K562 (cell line): Measurements from ENCODE around the gene SLC6A16. TPM values are rescaled to one million over a fixed set of nuclear protein-coding genes. Genes with fewer than 3 reads are reported as not detected.

Source experiments
- CREB1 ChIP-seq, 2 experiments: sonication (generic) in 1 of 2; formaldehyde crosslinking in 1 of 2; IDR thresholded peaks; 2 replicates each; pipeline versions ENCODE4 v1.6.1 to v1.8.0; 2012 to 2022; ENCODE audit warnings: inconsistent platforms in 1 of 2, mild to moderate bottlenecking in 1 of 2, missing genetic modification reagents in 1 of 2, moderate library complexity in 1 of 2
- CUX1 ChIP-seq: fragments of 200-800 bp; sonication (Bioruptor generic); IDR thresholded peaks from 2 replicates; pipeline ENCODE4 v1.6.1; 2016; ENCODE audit warnings: missing genetic modification characterization, missing compliant biosample characterization
- ELK1 ChIP-seq: sonication (generic); formaldehyde crosslinking; IDR thresholded peaks from 2 replicates; pipeline ENCODE4 v1.8.1; 2022; ENCODE audit warnings: missing genetic modification reagents
- GABPB2 ChIP-seq: fragments of 250-450 bp; sonication (Bioruptor Pico); conservative IDR thresholded peaks from 2 replicates; pipeline ENCODE4 v1.5.1; 2021; ENCODE audit warnings: mild to moderate bottlenecking
- KAT8 ChIP-seq: fragments of 450-650 bp; IDR thresholded peaks from 2 replicates; pipeline ENCODE4 v1.6.1; 2016; ENCODE audit warnings: low read depth, mild to moderate bottlenecking
- MTA1 ChIP-seq: fragments of 450-650 bp; IDR thresholded peaks from 2 replicates; pipeline ENCODE4 v1.6.1; 2017; ENCODE audit warnings: borderline replicate concordance
- NBN ChIP-seq: fragments of 450-650 bp; IDR thresholded peaks from 2 replicates; pipeline ENCODE4 v1.6.1; 2016; ENCODE audit warnings: low read depth, mild to moderate bottlenecking
- NCOA1 ChIP-seq: fragments of 450-650 bp; IDR thresholded peaks from 2 replicates; pipeline ENCODE4 v1.6.1; 2016; ENCODE audit warnings: low read depth
- NEUROD1 ChIP-seq: fragments of 150-350 bp; IDR thresholded peaks from 2 replicates; pipeline ENCODE4 v1.6.1; 2014; ENCODE audit warnings: borderline replicate concordance, low read length, low read depth; ENCODE audit not compliant: partially characterized antibody
- POU5F1 ChIP-seq: fragments of 150-350 bp; IDR thresholded peaks from 2 replicates; pipeline ENCODE4 v1.6.1; 2014; ENCODE audit warnings: borderline replicate concordance, low read length, low read depth, mild to moderate bottlenecking; ENCODE audit not compliant: partially characterized antibody
- RBM15 ChIP-seq: fragments of 200-400 bp; formaldehyde crosslinking; IDR thresholded peaks from 2 replicates; pipeline ENCODE4 v1.6.1; 2018; ENCODE audit warnings: mild to moderate bottlenecking, low read length, moderate library complexity; ENCODE audit not compliant: insufficient read depth
- RBM25 ChIP-seq: fragments of 200-400 bp; formaldehyde crosslinking; IDR thresholded peaks from 2 replicates; pipeline ENCODE4 v1.6.1; 2018; ENCODE audit warnings: low read length, low read depth, moderate library complexity; ENCODE audit not compliant: severe bottlenecking
- THRA ChIP-seq: fragments of 450-650 bp; IDR thresholded peaks from 2 replicates; pipeline ENCODE4 v1.6.1; 2017; ENCODE audit warnings: mild to moderate bottlenecking, moderate library complexity
- U2AF1 ChIP-seq: fragments of 200-400 bp; formaldehyde crosslinking; optimal IDR thresholded peaks from 2 replicates; pipeline ENCODE3; 2017; ENCODE audit warnings: mild to moderate bottlenecking, low read depth, low read length, moderate library complexity
- U2AF2 ChIP-seq: fragments of 200-400 bp; formaldehyde crosslinking; optimal IDR thresholded peaks from 2 replicates; pipeline ENCODE3; 2017; ENCODE audit warnings: low read depth, mild to moderate bottlenecking, low read length
- ZC3H4 ChIP-seq: sonication (generic); formaldehyde crosslinking; IDR thresholded peaks from 2 replicates; pipeline ENCODE4 v1.9.0; 2021; ENCODE audit warnings: missing genetic modification reagents, borderline replicate concordance
- ZFP30 ChIP-seq: fragments of 250-450 bp; sonication (Bioruptor Pico); IDR thresholded peaks from 2 replicates; pipeline ENCODE4 v1.8.0; 2022; ENCODE audit warnings: moderate library complexity, mild to moderate bottlenecking, inconsistent platforms, borderline replicate concordance
- ZNF77 ChIP-seq: fragments of 250-450 bp; sonication (Bioruptor Pico); IDR thresholded peaks from 2 replicates; pipeline ENCODE4 v1.5.0; 2020
- polyA plus RNA-seq, 8 experiments: library from polyadenylated mRNA; depleted of rRNA in 4 of 8; stranded (reverse) in 5 of 8; unstranded in 3 of 8; fragments of >200 nt; fragmentation: Nextera tagmentation in 2 of 8; fragmentation: Illumina TruSeq in 1 of 8; extraction: Ambion mirVana in 2 of 8; extraction: Trizol in 1 of 8; gene quantifications; 2 replicates each; pipeline versions ENCODE4 v1.2.1 to v1.2.3, GENCODE V29; 2011 to 2014; ENCODE audit warnings: inconsistent platforms in 1 of 8, missing spikeins in 1 of 8
- total RNA-seq, 7 experiments: library from RNA; depleted of rRNA in 6 of 7; stranded (reverse); fragments of >200 nt in 6 of 7; fragmentation: Illumina TruSeq in 2 of 7; extraction: Trizol in 2 of 7; gene quantifications; 2 replicates each; pipeline versions ENCODE4 v1.2.1 to v1.2.3, GENCODE V29; 2011 to 2021; ENCODE audit warnings: low replicate concordance in 1 of 7
- TF ChIP-seq, protein P1 (sequence below): fragments of 450-650 bp; conservative IDR thresholded peaks from 2 replicates; pipeline ENCODE4 v1.6.1; 2016; ENCODE audit warnings: missing genetic modification characterization, low read depth, mild to moderate bottlenecking, control low read depth, missing compliant biosample characterization

The SLC6A16 gene
- total and polyA plus RNA-seq, 9 of the 15 experiments (the other 6 are each of a cell fraction or from before 2014, with no cell fraction given) = 0.05 to 0.95 (median 0.36) TPM

DNA sequence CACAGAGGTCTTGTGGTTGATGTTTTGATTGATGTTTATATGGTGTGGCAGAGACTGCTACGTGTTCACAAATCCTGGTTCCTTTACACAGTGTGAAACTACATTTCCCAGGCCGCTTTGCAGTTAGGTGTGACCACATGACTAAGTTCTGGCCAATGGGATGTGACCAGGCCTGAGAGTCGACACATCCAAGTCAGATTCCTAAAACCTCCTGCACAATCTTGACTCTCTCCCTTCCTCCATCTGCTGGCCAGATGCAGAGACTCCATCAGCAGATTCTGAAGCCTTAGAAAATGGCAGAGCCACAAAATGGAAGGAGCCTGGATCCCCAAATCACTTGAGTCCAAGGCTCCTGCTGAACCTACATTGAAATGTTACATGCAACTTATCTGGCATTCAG, 22.8 kb upstream of the SLC6A16 start (continued):
- no peak for TF ChIP-seq U2AF2
- TF ChIP-seq RBM25 = peak; percentile 24
- TF ChIP-seq, protein P1, sequence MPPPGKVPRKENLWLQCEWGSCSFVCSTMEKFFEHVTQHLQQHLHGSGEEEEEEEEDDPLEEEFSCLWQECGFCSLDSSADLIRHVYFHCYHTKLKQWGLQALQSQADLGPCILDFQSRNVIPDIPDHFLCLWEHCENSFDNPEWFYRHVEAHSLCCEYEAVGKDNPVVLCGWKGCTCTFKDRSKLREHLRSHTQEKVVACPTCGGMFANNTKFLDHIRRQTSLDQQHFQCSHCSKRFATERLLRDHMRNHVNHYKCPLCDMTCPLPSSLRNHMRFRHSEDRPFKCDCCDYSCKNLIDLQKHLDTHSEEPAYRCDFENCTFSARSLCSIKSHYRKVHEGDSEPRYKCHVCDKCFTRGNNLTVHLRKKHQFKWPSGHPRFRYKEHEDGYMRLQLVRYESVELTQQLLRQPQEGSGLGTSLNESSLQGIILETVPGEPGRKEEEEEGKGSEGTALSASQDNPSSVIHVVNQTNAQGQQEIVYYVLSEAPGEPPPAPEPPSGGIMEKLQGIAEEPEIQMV (tag) = no peak
- TF ChIP-seq ZC3H4 = no peak
- TF ChIP-seq ZNF77 (CRISPR knock-in tag) = no peak
- no peak for TF ChIP-seq ZFP30 (CRISPR knock-in tag)
- no peak for TF ChIP-seq THRA
- TF ChIP-seq POU5F1 = no peak
- TF ChIP-seq U2AF1 = no peak
- no peak for TF ChIP-seq ELK1 (CRISPR knock-in tag)
- TF ChIP-seq CUX1 = no peak
- TF ChIP-seq RBM15 = no peak
- TF ChIP-seq NCOA1 = no peak
- TF ChIP-seq KAT8 = peak; percentile 91
- TF ChIP-seq NBN = no peak
- no peak for TF ChIP-seq CREB1 (IDR thresholded peaks at IDR 0.05)
- TF ChIP-seq CREB1 (CRISPR knock-in tag; IDR thresholded peaks at IDR 0.05) = 0 out of 2 replicates have a peak, but pooled peaks have one; percentile 37
- no peak for TF ChIP-seq GABPB2 (CRISPR knock-in tag)
- no peak for TF ChIP-seq NEUROD1
- no peak for TF ChIP-seq MTA1
